ENCODE measurements around the gene SPDYE4. TPM values are rescaled to one million over a fixed set of nuclear protein-coding genes. Genes with fewer than 3 reads are reported as not detected.

SPDYE4 gene
- total RNA-seq, 1 experiment from 2014 or later: not detected

GRCh38 chr17:8729860-8730259, 28.5 kb downstream of the SPDYE4 start:
- no peaks in the 10 kb centered on the region for H3K27me3 ChIP-seq
- H3K4me3 ChIP-seq: no peak overlapping the region
- no peak for DNase-seq
- H3K9me3 ChIP-seq: no peaks in the 10 kb centered on the region
- H3K36me3 ChIP-seq: no peaks in the 10 kb centered on the region

- no peaks in the 10 kb centered on the region for H3K9me3 ChIP-seq
- no peak overlapping the region for H3K4me3 ChIP-seq
- H3K27me3 ChIP-seq: no peaks in the 10 kb centered on the region
- no peaks in the 10 kb centered on the region for H3K36me3 ChIP-seq
- no peak for DNase-seq
Measured at GRCh38 chr17:8729421-8729820, 28.9 kb downstream of the SPDYE4 start.

DNA sequence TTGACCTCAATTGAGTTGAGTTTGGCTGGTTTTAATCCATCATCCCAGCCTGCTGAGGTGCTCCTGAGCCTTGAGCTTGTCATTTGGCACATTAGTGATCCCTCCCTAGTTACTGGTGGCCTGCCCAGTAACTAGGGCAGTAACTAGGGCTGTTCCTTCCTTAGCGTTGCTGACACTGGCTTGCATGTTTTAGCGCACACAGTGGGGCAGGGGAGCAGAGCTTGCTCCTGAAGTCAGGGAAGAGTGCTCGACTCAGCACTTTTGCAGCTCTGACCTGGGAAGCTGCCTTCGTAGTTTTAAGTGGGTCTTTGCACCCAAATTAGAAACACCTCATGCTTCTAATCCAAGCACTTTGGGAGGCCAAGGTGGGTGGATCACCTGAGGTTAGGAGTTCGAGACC, 29.4 kb downstream of the SPDYE4 start:
- DNase-seq: no peak
- no peak overlapping the region for H3K4me3 ChIP-seq
- no peaks in the 10 kb centered on the region for H3K9me3 ChIP-seq
- no peaks in the 10 kb centered on the region for H3K36me3 ChIP-seq
- no peaks in the 10 kb centered on the region for H3K27me3 ChIP-seq

DNA sequence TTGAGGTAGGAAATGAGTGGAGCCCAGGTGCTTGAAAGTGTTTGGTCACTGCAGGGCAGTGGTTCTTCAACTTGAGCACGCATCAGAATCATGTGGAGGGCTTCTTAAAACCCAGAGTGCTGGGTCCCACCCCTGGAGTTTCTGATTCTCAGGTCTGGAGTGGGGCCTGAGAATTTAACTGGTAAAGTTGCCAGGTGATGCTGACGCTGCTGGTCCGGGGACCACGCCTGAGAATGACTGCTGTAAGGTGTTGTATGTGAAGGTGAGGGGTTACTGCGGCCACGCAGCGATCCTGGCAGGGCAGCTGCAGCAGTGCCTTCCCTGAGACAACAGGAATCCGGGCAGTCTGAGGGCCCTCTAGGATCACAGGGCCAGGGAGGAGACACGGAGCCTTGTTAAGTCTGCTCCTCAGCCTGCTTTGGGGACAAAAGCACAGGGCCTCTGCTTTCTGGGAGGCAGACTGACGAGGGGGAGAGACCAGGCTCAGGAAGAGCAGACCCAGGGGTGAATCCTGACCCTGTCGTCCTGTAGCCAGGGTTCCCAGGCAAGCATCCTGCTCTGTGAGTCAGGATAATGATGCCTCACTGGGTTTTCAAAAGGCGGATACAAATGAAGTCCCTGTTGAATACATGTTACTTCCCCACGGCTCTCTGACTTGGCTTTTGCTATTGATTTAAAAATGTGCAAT, 30.0 kb downstream of the SPDYE4 start:
- Histone ChIP-seq H3K36me3 (no peaks in the 10 kb centered on the region), H3K27me3 (no peaks in the 10 kb centered on the region), H3K9me3 (no peaks in the 10 kb centered on the region), H3K4me3 (no peak overlapping the region)
- DNase-seq: no peak

DNA sequence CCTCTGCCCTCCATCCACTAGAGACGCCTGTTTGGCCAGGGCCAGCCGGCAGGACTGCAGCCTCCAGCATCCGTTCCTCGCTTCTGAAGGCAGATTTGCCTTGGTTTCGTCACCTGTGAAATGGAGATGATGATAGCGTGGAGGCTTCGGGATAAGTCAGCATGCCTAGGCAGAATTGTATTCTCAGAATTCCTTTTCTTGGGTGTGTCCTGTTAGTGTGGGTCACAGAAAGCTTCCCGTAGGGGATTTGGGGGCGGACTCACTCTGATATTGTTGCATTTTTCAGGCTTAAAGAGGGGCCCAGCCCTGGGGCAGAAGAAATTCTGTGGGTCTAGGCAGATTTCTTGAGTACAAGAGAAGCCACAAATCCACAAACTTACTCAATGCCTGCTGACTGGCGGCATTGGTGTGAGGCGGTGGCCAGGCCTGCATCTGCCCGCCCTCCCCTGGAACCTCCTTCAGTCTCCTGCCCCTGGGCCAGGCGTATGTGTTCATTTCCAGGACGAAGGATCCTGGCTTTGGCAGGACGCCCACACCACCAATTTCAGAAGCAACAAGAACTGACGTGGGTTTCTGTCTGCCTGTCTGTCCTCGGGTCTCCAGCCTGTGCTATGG, 31.3 kb downstream of the SPDYE4 start:
- Histone ChIP-seq H3K36me3 (no peaks in the 10 kb centered on the region), H3K9me3 (no peaks in the 10 kb centered on the region), H3K4me3 (no peak overlapping the region), H3K27me3 (no peaks in the 10 kb centered on the region)
- no peak for DNase-seq

DNA sequence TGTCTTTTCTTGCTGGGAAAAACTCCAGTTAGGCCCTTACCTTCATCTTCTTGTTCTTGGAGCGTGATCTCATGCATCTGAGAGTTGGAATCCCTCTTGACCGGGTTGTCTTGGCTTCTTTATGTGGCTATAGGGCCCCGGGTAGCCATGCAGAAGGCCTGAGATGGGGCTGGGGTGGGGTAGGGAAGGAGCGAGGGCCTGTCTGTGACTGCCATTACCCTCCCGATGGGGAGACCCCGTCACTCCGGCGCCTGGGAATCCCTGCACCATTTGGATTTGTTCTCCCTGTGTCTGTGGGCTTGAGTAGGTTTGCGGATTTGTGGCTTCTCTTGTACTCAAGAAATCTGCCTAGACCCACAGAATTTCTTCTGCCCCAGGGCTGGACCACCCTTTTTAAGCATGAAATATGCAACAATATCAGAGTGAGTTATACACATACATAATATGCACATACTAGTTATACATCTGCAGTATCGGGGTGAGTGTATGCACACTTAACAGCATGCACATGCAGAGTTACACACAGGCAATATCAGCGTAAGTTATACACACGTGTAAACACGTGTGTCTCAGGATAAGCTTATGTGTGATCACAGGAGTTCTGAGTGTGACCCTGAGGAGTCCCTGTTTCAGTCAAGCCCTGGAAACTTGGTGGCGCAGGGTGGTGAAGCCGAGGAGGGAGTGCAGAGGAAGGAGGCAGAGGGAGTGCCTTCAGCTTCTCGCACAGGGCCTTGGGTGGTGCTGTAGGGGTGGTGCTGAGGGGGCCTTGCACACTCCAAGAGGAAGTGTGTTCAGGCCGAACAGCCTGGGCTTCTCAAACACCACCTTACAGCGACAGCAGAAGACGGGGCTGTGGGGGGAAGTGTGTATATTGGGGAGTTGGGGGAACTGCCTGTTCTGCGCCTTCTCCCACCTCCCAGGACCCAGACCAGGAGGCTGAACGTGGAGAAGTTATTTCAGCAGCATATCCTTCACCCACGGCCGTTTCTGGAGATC, 32.2 kb downstream of the SPDYE4 start:
- H3K4me3 ChIP-seq: no peak overlapping the region
- no peaks in the 10 kb centered on the region for H3K9me3 ChIP-seq
- no peak for DNase-seq
- no peaks in the 10 kb centered on the region for H3K27me3 ChIP-seq
- no peaks in the 10 kb centered on the region for H3K36me3 ChIP-seq

DNA sequence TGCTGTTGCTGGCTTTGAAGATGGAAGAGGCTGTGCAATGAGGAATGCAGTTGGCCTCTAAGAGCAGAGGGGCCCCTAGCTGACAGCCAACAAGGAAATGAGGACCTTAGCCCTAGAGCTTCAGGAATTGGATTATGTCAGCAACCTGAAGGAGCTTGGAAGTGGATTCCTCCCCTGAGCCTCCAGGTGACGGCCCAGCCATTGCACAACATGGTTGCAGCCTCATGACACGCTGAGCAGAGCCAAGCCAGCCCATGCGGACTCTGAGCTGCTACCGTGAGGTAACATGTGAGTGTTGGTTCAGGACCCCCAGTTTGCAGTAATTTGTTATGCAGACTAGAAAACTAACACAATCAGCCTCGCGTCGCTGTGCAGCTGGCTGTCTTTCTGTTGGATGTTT, 33.9 kb downstream of the SPDYE4 start:
- Histone ChIP-seq H3K9me3 (no peaks in the 10 kb centered on the region), H3K36me3 (no peaks in the 10 kb centered on the region), H3K27me3 (no peaks in the 10 kb centered on the region), H3K4me3 (no peak overlapping the region)
- DNase-seq: no peak

DNA sequence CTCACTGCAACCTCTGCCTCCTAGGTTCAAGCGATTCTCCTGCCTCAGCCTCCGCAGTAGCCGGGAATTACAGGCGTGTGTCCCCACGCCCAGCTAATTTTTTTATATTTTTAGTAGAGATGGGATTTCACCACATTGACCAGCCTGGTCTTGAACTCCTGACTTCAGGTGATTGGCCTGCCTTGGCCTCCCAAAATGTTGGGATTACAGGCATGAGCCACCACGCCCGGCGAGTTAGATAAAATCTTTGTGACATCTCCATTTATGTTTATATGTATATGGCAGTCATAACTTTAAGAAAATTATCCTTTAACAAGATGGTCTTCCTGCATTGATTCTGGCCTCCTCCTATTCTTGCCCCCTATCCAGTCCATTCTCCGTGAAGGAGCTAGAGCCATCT, 37.8 kb downstream of the SPDYE4 start:
- H3K27me3 ChIP-seq: no peaks in the 10 kb centered on the region
- DNase-seq: no peak
- H3K9me3 ChIP-seq: no peaks in the 10 kb centered on the region
- H3K36me3 ChIP-seq: no peaks in the 10 kb centered on the region
- no peak overlapping the region for H3K4me3 ChIP-seq

GRCh38 chr17:8719291-8720246, 38.8 kb downstream of the SPDYE4 start:
- H3K4me3 ChIP-seq: no peak overlapping the region
- no peaks in the 10 kb centered on the region for H3K36me3 ChIP-seq
- H3K27me3 ChIP-seq: no peaks in the 10 kb centered on the region
- DNase-seq: no peak
- no peaks in the 10 kb centered on the region for H3K9me3 ChIP-seq

DNA sequence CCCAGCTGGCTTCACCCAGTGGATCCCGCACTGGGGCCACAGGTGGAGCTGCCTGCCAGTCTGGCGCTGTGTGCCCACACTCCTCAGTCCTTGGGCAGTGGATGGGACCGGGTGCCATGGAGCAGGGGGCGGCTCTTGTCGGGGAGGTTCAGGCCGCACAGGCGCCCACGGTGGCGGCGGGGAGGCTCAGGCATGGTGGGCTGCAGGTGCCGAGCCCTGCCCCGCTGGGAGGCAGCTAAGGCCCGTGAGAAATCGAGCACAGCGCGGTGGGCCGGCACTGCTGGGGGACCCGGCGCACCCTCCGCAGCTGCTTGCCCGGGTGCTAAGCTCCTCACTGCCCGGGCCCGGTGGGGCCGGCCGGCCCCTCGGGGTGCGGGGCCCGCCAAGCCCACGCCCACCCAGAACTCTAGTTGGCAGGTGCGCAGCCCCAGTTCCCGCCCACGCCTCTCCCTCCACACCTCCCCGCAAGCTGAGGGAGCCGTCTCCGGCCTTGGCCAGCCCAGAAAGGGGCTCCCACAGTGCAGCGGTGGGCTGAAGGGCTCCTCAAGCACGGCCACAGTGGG, 40.3 kb downstream of the SPDYE4 start:
- Histone ChIP-seq H3K36me3 (no peaks in the 10 kb centered on the region), H3K27me3 (no peaks in the 10 kb centered on the region), H3K4me3 (no peak overlapping the region), H3K9me3 (no peaks in the 10 kb centered on the region)
- DNase-seq: no peak

GRCh38 chr17:8713878-8714277, 44.5 kb downstream of the SPDYE4 start:
- DNase-seq: no peak
- Histone ChIP-seq H3K4me3 (no peak overlapping the region), H3K9me3 (no peaks in the 10 kb centered on the region), H3K27me3 (no peaks in the 10 kb centered on the region), H3K36me3 (no peaks in the 10 kb centered on the region)

GRCh38 chr17:8713315-8713714, 45.0 kb downstream of the SPDYE4 start:
- Histone ChIP-seq H3K4me3 (no peak overlapping the region), H3K9me3 (no peaks in the 10 kb centered on the region), H3K36me3 (no peaks in the 10 kb centered on the region), H3K27me3 (no peaks in the 10 kb centered on the region)
- DNase-seq: no peak

GRCh38 chr17:8712698-8713097, 45.6 kb downstream of the SPDYE4 start:
- no peaks in the 10 kb centered on the region for H3K36me3 ChIP-seq
- DNase-seq: no peak
- H3K27me3 ChIP-seq: no peaks in the 10 kb centered on the region
- no peaks in the 10 kb centered on the region for H3K9me3 ChIP-seq
- H3K4me3 ChIP-seq: no peak overlapping the region

DNA sequence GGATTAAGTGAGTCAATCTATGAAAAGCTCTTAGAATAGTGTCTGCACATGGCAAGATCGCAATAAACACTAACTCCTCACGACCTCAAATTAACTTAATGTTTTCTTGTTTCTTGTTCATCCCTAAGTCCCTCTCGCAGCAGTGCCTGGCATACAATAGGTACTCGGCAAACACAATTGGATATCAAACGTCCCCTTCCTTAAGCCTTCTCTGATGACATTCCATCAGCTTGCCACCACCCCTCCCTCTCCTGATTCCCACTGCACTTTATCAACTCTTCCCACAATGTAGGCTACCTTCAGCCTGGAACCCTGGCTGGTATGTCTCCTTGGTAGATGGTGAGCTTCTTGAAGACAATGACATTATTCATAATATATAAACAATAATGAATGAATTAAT, 47.1 kb downstream of the SPDYE4 start:
- no peaks in the 10 kb centered on the region for H3K36me3 ChIP-seq

DNA sequence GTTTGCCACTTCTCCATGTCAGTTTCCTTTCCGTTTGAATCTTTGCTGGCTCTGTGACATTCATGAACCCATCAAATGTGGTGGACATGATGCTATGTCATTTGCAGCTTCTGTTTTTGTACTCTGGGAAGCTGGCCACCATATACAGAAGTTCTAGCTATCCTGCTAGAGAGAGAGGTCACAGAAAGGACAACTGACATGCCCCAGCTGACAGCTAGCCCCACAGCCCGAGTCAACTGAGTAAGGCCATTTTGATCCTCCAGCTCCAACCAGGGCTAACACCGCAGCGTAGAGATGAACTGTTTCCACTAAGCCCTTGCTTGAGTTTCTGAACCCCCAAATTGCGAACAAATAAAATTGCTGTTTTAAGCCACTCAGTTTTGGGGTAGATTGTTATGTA, 47.5 kb downstream of the SPDYE4 start:
- Histone ChIP-seq H3K27me3 (no peaks in the 10 kb centered on the region), H3K36me3 (no peaks in the 10 kb centered on the region), H3K4me3 (no peak overlapping the region), H3K9me3 (no peaks in the 10 kb centered on the region)
- no peak for DNase-seq

More for the DNA sequence above, 47.1 kb downstream of the SPDYE4 start:
- H3K9me3 ChIP-seq: no peaks in the 10 kb centered on the region
- H3K4me3 ChIP-seq: no peak overlapping the region
- DNase-seq: no peak
- H3K27me3 ChIP-seq: no peaks in the 10 kb centered on the region

DNA sequence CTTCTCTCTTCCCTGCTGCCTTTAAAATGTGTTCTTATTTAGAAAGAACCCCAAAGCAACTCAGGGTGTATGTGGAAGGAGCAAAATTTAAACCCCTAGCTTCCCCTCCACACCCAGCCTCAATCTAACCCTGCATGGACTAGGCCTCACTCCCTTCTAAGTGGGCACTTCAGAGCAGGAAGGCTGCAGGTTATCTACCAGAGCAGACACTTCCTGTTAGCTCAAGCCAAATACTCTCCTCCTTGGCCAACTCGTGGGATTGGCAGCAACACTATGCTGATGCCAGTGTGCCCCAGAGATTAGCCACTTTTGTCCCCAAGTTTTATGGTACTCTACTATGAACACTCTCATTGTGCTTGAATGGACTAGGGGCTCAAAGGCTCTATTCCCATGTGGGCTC, 49.3 kb downstream of the SPDYE4 start:
- Histone ChIP-seq H3K9me3 (no peaks in the 10 kb centered on the region), H3K36me3 (no peaks in the 10 kb centered on the region), H3K4me3 (no peak overlapping the region), H3K27me3 (no peaks in the 10 kb centered on the region; the same call in 1 of the 2 replicates)
- DNase-seq: no peak
